GM13976 (cell line): ENCODE measurements around the gene CCDC102A.

Experiments
- DNase-seq: peaks from one replicate; pipeline ENCODE4 v3.0.0; 2012; ENCODE audit warnings: low spot score
- in situ Hi-C: fragments of 300-500 bp; cut with MboI; formaldehyde crosslinking; loops from one replicate; pipeline ENCODE4 v1.12.0; 2022; ENCODE audit warnings: low sequenced_read_pairs, mixed read lengths, inconsistent platforms; ENCODE audit not compliant: unreplicated experiment
- TF ChIP-seq, protein P1 (sequence below): IDR thresholded peaks from 2 replicates; pipeline ENCODE4 v1.5.1; 2012; ENCODE audit warnings: borderline replicate concordance, mild to moderate bottlenecking; ENCODE audit not compliant: insufficient read depth; ENCODE audit errors: extremely low read depth, missing control alignments, control extremely low read depth

Gene CCDC102A

GRCh38 chr16:57473906-57474305 lies 62.5 kb downstream of the CCDC102A start:
- DNase-seq: no peak
- TF ChIP-seq, protein P1, sequence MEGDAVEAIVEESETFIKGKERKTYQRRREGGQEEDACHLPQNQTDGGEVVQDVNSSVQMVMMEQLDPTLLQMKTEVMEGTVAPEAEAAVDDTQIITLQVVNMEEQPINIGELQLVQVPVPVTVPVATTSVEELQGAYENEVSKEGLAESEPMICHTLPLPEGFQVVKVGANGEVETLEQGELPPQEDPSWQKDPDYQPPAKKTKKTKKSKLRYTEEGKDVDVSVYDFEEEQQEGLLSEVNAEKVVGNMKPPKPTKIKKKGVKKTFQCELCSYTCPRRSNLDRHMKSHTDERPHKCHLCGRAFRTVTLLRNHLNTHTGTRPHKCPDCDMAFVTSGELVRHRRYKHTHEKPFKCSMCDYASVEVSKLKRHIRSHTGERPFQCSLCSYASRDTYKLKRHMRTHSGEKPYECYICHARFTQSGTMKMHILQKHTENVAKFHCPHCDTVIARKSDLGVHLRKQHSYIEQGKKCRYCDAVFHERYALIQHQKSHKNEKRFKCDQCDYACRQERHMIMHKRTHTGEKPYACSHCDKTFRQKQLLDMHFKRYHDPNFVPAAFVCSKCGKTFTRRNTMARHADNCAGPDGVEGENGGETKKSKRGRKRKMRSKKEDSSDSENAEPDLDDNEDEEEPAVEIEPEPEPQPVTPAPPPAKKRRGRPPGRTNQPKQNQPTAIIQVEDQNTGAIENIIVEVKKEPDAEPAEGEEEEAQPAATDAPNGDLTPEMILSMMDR: no peak
- in situ Hi-C loops: no loop called here

DNA sequence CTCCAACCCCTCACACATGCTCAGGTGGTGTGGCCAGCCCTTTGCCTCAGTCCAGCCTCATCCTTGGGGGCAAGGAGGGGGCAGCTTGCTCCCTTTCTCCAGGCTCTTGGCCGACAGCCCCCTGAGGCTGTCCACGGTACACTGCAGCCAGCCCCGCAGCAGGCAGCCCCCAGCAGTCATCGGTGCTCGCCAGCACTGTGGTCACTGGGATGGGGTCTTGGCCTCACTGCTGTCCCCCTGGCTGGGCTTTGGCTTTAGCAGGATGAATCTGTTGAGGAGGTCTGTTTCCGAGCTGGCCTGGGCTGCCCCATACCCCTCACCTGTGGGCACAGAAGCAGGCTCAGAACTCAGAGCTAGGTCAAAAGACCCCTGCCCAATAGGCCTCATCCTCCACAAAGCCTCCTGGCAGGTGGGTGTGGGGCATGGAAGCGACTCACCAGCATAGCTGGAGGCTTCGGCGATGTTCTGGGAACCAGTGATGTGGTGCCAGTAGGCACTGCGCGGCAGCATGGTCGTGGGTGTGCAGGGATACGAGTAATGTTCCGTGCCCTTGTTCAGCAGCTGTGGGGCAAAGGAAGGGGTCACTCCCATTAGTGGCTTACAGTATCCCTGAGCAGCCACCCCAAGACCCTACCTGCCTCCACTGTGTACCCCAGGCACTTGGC lies 63.1 kb downstream of the CCDC102A start:
- in situ Hi-C loops: no loop called here
- TF ChIP-seq, protein P1: no peak
- DNase-seq: no peak

GRCh38 chr16:57472665-57473060 lies 63.7 kb downstream of the CCDC102A start:
- in situ Hi-C loops: no loop called here
- TF ChIP-seq, protein P1: no peak
- no peak for DNase-seq

GRCh38 chr16:57471852-57472664 lies 64.3 kb downstream of the CCDC102A start:
- TF ChIP-seq, protein P1: no peak
- DNase-seq: no peak
- in situ Hi-C loops: no loop called here

DNA sequence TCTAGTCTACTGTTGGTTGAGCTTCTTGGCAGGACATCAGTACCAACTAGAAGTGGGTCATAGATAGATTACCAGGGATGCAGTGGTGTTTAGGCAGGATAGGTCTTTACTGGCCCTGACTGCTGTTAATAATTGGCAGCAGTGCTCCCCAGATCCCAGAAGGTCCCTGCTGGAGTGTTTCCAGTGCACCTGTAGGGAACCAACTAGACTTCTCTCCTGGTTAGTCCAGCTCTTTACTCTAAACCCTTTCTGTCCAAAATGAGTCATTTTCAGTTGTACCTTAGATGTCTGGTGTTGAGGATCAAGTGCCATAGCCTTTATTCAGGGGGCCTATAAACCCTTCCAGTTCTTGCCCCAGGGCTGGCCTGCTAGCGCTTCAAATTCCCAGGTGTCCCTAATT lies 65.2 kb downstream of the CCDC102A start:
- TF ChIP-seq, protein P1: no peak
- in situ Hi-C loops: no loop called here
- DNase-seq: no peak

GRCh38 chr16:57470711-57471110 lies 65.7 kb downstream of the CCDC102A start:
- no peak for DNase-seq
- TF ChIP-seq, protein P1: no peak
- in situ Hi-C loops: no loop called here
